ENCODE measurements around the gene POU2F1. TPM values are rescaled to one million over a fixed set of nuclear protein-coding genes. Genes with fewer than 3 reads are reported as not detected.

POU2F1 gene
- total and polyA plus RNA-seq, 2 experiments from 2014 or later: 38.8 to 66.1 TPM

GRCh38 chr1:167454894-167455785, 234.5 kb downstream of the POU2F1 start:
- Histone ChIP-seq H3K4me2 (peak overlapping the region; percentile 96), H3K4me1 (ENCODE audit: insufficient read depth) (peaks cover 10% of the 10 kb centered on the region; the same call in 1 of the 2 replicates), H3K9me2 (ENCODE audit: insufficient read depth) (no peaks in the 10 kb centered on the region), H2AFZ (peak overlapping the region; percentile 99), H3K27me3 (ENCODE audit: insufficient read depth) (peaks cover 49% of the 10 kb centered on the region), H4K20me1 (replicated peaks; ENCODE audit: insufficient read depth) (no peaks in the 10 kb centered on the region), H3F3A (replicated peaks; ENCODE audit: low read depth) (peaks cover 2% of the 10 kb centered on the region; the same call in 1 of the 2 replicates), H3K27ac (ENCODE audit: low read depth) (no peak overlapping the region), H3K79me2 (replicated peaks; ENCODE audit: insufficient read depth) (no peaks in the 10 kb centered on the region), H3K4me3 (peak overlapping the region; percentile 89), H3K36me3 (ENCODE audit: insufficient read depth) (no peaks in the 10 kb centered on the region)
- ATAC-seq (peak; percentile 76), DNase-seq (ENCODE audit: low spot score) (peak; percentile 75)
- no peaks in the 10 kb centered on the region for H3K36me3 Mint-ChIP-seq (ENCODE audit: low read depth)
- H3K4me1 Mint-ChIP-seq: peaks cover 25% of the 10 kb centered on the region
- peak; percentile 35 for TF ChIP-seq EZH2 (IDR thresholded peaks at IDR 0.05; ENCODE audit: low read depth, unreplicated experiment)
- TF ChIP-seq CTCF (conservative IDR thresholded peaks at IDR 0.05; ENCODE audit: low read depth in 2 of 2): no peak
- peaks cover 31% of the 10 kb centered on the region for H3K27me3 Mint-ChIP-seq (ENCODE audit: insufficient read depth, low read depth, poor library complexity)
- H3K9me3 Mint-ChIP-seq: no peaks in the 10 kb centered on the region
- H3K27ac Mint-ChIP-seq: no peak overlapping the region
- H3K4me3 Mint-ChIP-seq: peak overlapping the region; percentile 70; the same call in 2 of the 3 replicates

- Histone ChIP-seq H3K9me2 (ENCODE audit: insufficient read depth) (no peaks in the 10 kb centered on the region), H3K27me3 (ENCODE audit: insufficient read depth) (peaks cover 49% of the 10 kb centered on the region), H4K20me1 (replicated peaks; ENCODE audit: insufficient read depth) (no peaks in the 10 kb centered on the region), H3K4me2 (peak overlapping the region; percentile 96), H3K27ac (ENCODE audit: low read depth) (no peak overlapping the region), H3K4me3 (peak overlapping the region; percentile 89), H3K36me3 (ENCODE audit: insufficient read depth) (no peaks in the 10 kb centered on the region), H3F3A (replicated peaks; ENCODE audit: low read depth) (peaks cover 2% of the 10 kb centered on the region; the same call in 1 of the 2 replicates), H3K4me1 (ENCODE audit: insufficient read depth) (peaks cover 10% of the 10 kb centered on the region; the same call in 1 of the 2 replicates), H3K79me2 (replicated peaks; ENCODE audit: insufficient read depth) (no peaks in the 10 kb centered on the region), H2AFZ (peak overlapping the region; percentile 99)
- Mint-ChIP-seq H3K36me3 (ENCODE audit: low read depth) (no peaks in the 10 kb centered on the region), H3K27me3 (ENCODE audit: insufficient read depth, low read depth, poor library complexity) (peaks cover 27% of the 10 kb centered on the region), H3K27ac (no peak overlapping the region), H3K9me3 (no peaks in the 10 kb centered on the region), H3K4me3 (peak overlapping the region; percentile 67), H3K4me1 (peaks cover 25% of the 10 kb centered on the region)
- DNase-seq (ENCODE audit: low spot score): peak; percentile 62
- ATAC-seq: peak; percentile 48
- no peak for TF ChIP-seq EZH2phosphoT487 (IDR thresholded peaks at IDR 0.05; ENCODE audit: unreplicated experiment)
- TF ChIP-seq CREB1 (CRISPR knock-in tag; IDR thresholded peaks at IDR 0.05; ENCODE audit: low read depth): no peak
- TF ChIP-seq POLR2AphosphoS5 (IDR thresholded peaks at IDR 0.05; ENCODE audit: low read depth): no peak; the same call in 1 of the 2 replicates
- TF ChIP-seq JUNB (IDR thresholded peaks at IDR 0.05; ENCODE audit: unreplicated experiment): no peak
- TF ChIP-seq ZNF462 (CRISPR knock-in tag; IDR thresholded peaks at IDR 0.05): no peak
- no peak for TF ChIP-seq ZNF331 (CRISPR knock-in tag; IDR thresholded peaks at IDR 0.05; ENCODE audit: low read depth)
- no peak for TF ChIP-seq ZNF114 (CRISPR knock-in tag; IDR thresholded peaks at IDR 0.05)
These were observed 235.2 kb downstream of the POU2F1 start for GRCh38 chr1:167455786-167456446.
